HEK293 (cell line): ENCODE measurements around the gene KCNIP4.

ENCODE experiments used
- CTCF ChIA-PET: fragments of 350-600 bp; formaldehyde crosslinking; extraction: SDS; loops from one replicate; lab custom pipeline; 2021; ENCODE audit warnings: antibody characterized with exemption; lab: Yijun Ruan, JAX
- POLR2A ChIA-PET: fragments of 300-600 bp; formaldehyde crosslinking; extraction: SDS; loops from one replicate; lab custom pipeline; 2020; ENCODE audit warnings: antibody characterized with exemption, inconsistent platforms; lab: Yijun Ruan, JAX
- H3K27ac ChIP-seq: fragments of 200-500 bp; sonication (Bioruptor generic); 2 replicates; pipeline ENCODE4 v1.5.1; 2014; ENCODE audit warnings: low read depth, low read length, control low read depth, inconsistent platforms; ENCODE audit errors: extremely low read depth
- H3K36me3 ChIP-seq, 2 experiments: fragments of 200-500 bp in 1 of 2; sonication (Bioruptor generic) in 1 of 2; 1 replicate in 1 of 2; 2 replicates in 1 of 2; pipeline ENCODE4 v1.5.1; 2014 to 2017; ENCODE audit warnings: inconsistent platforms in 2 of 2, low read length in 2 of 2; ENCODE audit not compliant: control insufficient read depth in 2 of 2, insufficient read depth in 1 of 2
- H3K4me1 ChIP-seq: fragments of 200-500 bp; sonication (Bioruptor generic); 2 replicates; pipeline ENCODE4 v1.5.1; 2014; ENCODE audit warnings: mild to moderate bottlenecking, low read length, inconsistent platforms; ENCODE audit not compliant: control insufficient read depth, insufficient read depth
- H3K4me3 ChIP-seq: 2 replicates; pipeline ENCODE4 v1.5.1; 2011; ENCODE audit warnings: low read depth, mild to moderate bottlenecking, control low read depth, low read length, moderate library complexity
- H3K9me3 ChIP-seq: fragments of 200-500 bp; sonication (Bioruptor generic); 2 replicates; pipeline ENCODE4 v1.5.1; 2014; ENCODE audit warnings: low read depth, low read length, inconsistent platforms; ENCODE audit not compliant: control insufficient read depth, insufficient read depth
- SP2 ChIP-seq: fragments of 450-650 bp; formaldehyde crosslinking; IDR thresholded peaks from 2 replicates; pipeline ENCODE4 v1.5.1; 2016; ENCODE audit warnings: missing biosample characterization, missing genetic modification characterization
- TCF7L2 ChIP-seq: IDR thresholded peaks from 2 replicates; pipeline ENCODE4 v1.6.1; 2011; ENCODE audit warnings: low read depth, mild to moderate bottlenecking, inconsistent platforms, low read length, moderate library complexity, borderline replicate concordance
- TRIM28 ChIP-seq: IDR thresholded peaks from 2 replicates; pipeline ENCODE4 v1.6.1; 2011; ENCODE audit warnings: low read length, control low read depth, borderline replicate concordance
- ZBTB17 ChIP-seq: fragments of 450-650 bp; formaldehyde crosslinking; IDR thresholded peaks from 2 replicates; pipeline ENCODE4 v1.5.1; 2016; ENCODE audit warnings: missing biosample characterization, missing genetic modification characterization
- ZNF214 ChIP-seq: fragments of 450-650 bp; formaldehyde crosslinking; IDR thresholded peaks from 2 replicates; pipeline ENCODE4 v1.5.1; 2017; ENCODE audit warnings: missing biosample characterization, mild to moderate bottlenecking, missing genetic modification characterization, borderline replicate concordance
- ZNF221 ChIP-seq: fragments of 450-650 bp; formaldehyde crosslinking; IDR thresholded peaks from 2 replicates; pipeline ENCODE4 v1.5.1; 2017; ENCODE audit warnings: missing biosample characterization, missing genetic modification characterization, borderline replicate concordance
- ZNF311 ChIP-seq: fragments of 450-650 bp; formaldehyde crosslinking; IDR thresholded peaks from 2 replicates; pipeline ENCODE4 v1.5.1; 2017; ENCODE audit warnings: missing biosample characterization, missing genetic modification characterization, borderline replicate concordance
- ZNF324 ChIP-seq: fragments of 450-650 bp; formaldehyde crosslinking; IDR thresholded peaks from 2 replicates; pipeline ENCODE4 v1.5.1; 2016; ENCODE audit warnings: missing biosample characterization, missing genetic modification characterization
- ZNF510 ChIP-seq: fragments of 450-650 bp; formaldehyde crosslinking; IDR thresholded peaks from 2 replicates; pipeline ENCODE4 v1.5.1; 2018; ENCODE audit warnings: mild to moderate bottlenecking, missing genetic modification characterization, missing biosample characterization; ENCODE audit not compliant: insufficient replicate concordance
- ZNF521 ChIP-seq: fragments of 450-650 bp; formaldehyde crosslinking; IDR thresholded peaks from 2 replicates; pipeline ENCODE4 v1.5.1; 2017; ENCODE audit warnings: missing biosample characterization, mild to moderate bottlenecking, missing genetic modification characterization
- ZNF610 ChIP-seq: fragments of 450-650 bp; formaldehyde crosslinking; IDR thresholded peaks from 2 replicates; pipeline ENCODE4 v1.5.1; 2016; ENCODE audit warnings: missing biosample characterization, missing genetic modification characterization, borderline replicate concordance
- ZNF626 ChIP-seq: fragments of 450-650 bp; sonication (Bioruptor Pico); formaldehyde crosslinking; IDR thresholded peaks from 2 replicates; pipeline ENCODE4 v1.5.1; 2018; ENCODE audit warnings: missing biosample characterization, missing genetic modification characterization, inconsistent platforms
- ZNF629 ChIP-seq: fragments of 450-650 bp; formaldehyde crosslinking; IDR thresholded peaks from 2 replicates; pipeline ENCODE4 v1.5.1; 2017; ENCODE audit warnings: missing biosample characterization, missing genetic modification characterization
- ZNF707 ChIP-seq: fragments of 450-650 bp; formaldehyde crosslinking; IDR thresholded peaks from 2 replicates; pipeline ENCODE4 v1.5.1; 2016; ENCODE audit warnings: missing biosample characterization, missing genetic modification characterization
- ZNF76 ChIP-seq: fragments of 450-650 bp; formaldehyde crosslinking; IDR thresholded peaks from 2 replicates; pipeline ENCODE4; 2016; ENCODE audit warnings: low read depth, missing biosample characterization, missing genetic modification characterization, borderline replicate concordance
- ZNF792 ChIP-seq: fragments of 450-650 bp; formaldehyde crosslinking; IDR thresholded peaks from 2 replicates; pipeline ENCODE4 v1.5.1; 2016; ENCODE audit warnings: missing biosample characterization, missing genetic modification characterization
- ZSCAN16 ChIP-seq: fragments of 450-650 bp; formaldehyde crosslinking; IDR thresholded peaks from 2 replicates; pipeline ENCODE4 v1.5.1; 2016; ENCODE audit warnings: missing biosample characterization, missing genetic modification characterization
- TF ChIP-seq, protein P1 (sequence below): fragments of 450-650 bp; formaldehyde crosslinking; IDR thresholded peaks from 2 replicates; pipeline ENCODE4 v1.5.1; 2016; ENCODE audit warnings: missing biosample characterization, missing genetic modification characterization
- TF ChIP-seq, protein P2 (sequence below): fragments of 450-650 bp; formaldehyde crosslinking; optimal IDR thresholded peaks from 2 replicates; pipeline ENCODE3; 2016; ENCODE audit warnings: missing biosample characterization, mild to moderate bottlenecking, missing genetic modification characterization
- TF ChIP-seq, protein P3 (sequence below): fragments of 450-650 bp; formaldehyde crosslinking; IDR thresholded peaks from 2 replicates; pipeline ENCODE4 v1.5.1; 2017; ENCODE audit warnings: missing biosample characterization, missing genetic modification characterization
- TF ChIP-seq, protein P4 (sequence below): fragments of 450-650 bp; formaldehyde crosslinking; IDR thresholded peaks from 2 replicates; pipeline ENCODE4; 2016; ENCODE audit warnings: missing biosample characterization, missing genetic modification characterization

Gene KCNIP4

DNA sequence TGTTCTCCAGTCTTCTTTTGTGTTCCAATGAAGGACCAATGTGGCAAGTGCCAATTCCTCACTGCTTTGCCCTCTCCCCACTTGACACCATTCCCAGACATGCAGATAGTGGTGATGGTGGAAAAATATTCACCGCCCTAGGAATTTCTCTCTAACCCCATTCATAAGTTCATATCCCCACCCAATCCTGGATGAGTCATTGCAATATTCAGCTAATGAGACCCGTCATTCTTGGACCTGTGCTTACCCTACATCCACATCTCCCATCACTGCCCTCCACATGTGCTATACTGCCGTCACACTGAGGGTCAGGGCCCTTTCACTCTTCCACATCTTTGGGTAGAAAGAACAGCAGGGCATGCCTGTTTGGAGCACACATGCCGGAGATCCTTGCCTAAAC, 199.2 kb downstream of the KCNIP4 start (continued):
- TF ChIP-seq, protein P1, sequence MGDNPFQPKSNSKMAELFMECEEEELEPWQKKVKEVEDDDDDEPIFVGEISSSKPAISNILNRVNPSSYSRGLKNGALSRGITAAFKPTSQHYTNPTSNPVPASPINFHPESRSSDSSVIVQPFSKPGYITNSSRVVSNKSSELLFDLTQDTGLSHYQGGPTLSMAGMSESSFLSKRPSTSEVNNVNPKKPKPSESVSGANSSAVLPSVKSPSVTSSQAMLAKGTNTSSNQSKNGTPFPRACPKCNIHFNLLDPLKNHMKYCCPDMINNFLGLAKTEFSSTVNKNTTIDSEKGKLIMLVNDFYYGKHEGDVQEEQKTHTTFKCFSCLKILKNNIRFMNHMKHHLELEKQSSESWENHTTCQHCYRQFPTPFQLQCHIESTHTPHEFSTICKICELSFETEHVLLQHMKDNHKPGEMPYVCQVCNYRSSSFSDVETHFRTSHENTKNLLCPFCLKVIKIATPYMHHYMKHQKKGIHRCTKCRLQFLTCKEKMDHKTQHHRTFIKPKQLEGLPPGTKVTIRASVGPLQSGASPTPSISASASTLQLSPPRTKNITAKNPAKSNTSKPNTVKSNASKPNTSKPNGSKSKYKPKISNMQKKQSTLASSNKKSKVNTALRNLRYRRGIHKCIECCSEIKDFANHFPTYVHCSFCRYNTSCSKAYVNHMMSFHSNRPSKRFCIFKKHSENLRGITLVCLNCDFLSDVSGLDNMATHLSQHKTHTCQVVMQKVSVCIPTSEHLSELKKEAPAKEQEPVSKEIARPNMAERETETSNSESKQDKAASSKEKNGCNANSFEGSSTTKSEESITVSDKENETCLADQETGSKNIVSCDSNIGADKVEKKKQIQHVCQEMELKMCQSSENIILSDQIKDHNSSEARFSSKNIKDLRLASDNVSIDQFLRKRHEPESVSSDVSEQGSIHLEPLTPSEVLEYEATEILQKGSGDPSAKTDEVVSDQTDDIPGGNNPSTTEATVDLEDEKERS = no peak
- TF ChIP-seq, protein P2, sequence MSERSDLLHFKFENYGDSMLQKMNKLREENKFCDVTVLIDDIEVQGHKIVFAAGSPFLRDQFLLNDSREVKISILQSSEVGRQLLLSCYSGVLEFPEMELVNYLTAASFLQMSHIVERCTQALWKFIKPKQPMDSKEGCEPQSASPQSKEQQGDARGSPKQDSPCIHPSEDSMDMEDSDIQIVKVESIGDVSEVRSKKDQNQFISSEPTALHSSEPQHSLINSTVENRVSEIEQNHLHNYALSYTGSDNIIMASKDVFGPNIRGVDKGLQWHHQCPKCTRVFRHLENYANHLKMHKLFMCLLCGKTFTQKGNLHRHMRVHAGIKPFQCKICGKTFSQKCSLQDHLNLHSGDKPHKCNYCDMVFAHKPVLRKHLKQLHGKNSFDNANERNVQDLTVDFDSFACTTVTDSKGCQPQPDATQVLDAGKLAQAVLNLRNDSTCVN (tag by site-specific recombination) = no peak
- TF ChIP-seq ZNF76 (tag by site-specific recombination) = no peak
- no peak for TF ChIP-seq ZNF521 (tag by site-specific recombination)
- TF ChIP-seq ZNF610 (tag by site-specific recombination) = no peak
- TF ChIP-seq TRIM28 = no peak
- no peak for TF ChIP-seq ZSCAN16 (tag by site-specific recombination)
- no peak for TF ChIP-seq ZNF221 (tag by site-specific recombination)
- no peak for TF ChIP-seq TCF7L2
- TF ChIP-seq, all 188 proteins: peak for 0

DNA sequence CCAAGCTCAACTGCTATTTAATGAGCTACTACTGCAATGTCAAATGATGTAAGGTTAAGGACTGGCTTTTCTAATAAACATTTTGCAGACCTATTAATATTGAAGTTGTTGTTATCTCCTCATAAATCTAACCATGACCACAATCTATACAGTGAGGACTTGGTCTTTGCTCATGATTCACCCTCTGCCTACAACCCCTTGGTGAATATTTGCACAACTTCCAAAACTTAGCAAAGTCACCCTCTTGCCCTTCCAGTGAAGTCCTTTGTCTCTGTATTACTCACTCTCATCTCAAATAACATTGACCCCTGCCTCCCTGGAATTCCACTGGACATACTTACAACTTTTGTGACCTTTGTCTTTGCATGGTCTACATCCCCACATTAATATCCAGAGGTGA, 204.5 kb downstream of the KCNIP4 start:
- Histone ChIP-seq H3K27ac (no peak overlapping the region), H3K4me1 (no peaks in the 10 kb centered on the region), H3K4me3 (no peak overlapping the region), H3K36me3 (no peaks in the 10 kb centered on the region), H3K9me3 (no peaks in the 10 kb centered on the region)
- no peak for TF ChIP-seq ZBTB17 (tag by site-specific recombination)
- TF ChIP-seq ZNF324 (tag by site-specific recombination) = no peak
- no peak for TF ChIP-seq ZNF707 (tag by site-specific recombination)
- no peak for TF ChIP-seq SP2 (tag by site-specific recombination)
- TF ChIP-seq, protein P3, sequence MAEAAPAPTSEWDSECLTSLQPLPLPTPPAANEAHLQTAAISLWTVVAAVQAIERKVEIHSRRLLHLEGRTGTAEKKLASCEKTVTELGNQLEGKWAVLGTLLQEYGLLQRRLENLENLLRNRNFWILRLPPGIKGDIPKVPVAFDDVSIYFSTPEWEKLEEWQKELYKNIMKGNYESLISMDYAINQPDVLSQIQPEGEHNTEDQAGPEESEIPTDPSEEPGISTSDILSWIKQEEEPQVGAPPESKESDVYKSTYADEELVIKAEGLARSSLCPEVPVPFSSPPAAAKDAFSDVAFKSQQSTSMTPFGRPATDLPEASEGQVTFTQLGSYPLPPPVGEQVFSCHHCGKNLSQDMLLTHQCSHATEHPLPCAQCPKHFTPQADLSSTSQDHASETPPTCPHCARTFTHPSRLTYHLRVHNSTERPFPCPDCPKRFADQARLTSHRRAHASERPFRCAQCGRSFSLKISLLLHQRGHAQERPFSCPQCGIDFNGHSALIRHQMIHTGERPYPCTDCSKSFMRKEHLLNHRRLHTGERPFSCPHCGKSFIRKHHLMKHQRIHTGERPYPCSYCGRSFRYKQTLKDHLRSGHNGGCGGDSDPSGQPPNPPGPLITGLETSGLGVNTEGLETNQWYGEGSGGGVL = no peak
- TF ChIP-seq ZNF76 (tag by site-specific recombination) = no peak
- no peak for TF ChIP-seq ZNF629
- ChIA-PET CTCF (no interaction called here), POLR2A (no interaction called here)

DNA sequence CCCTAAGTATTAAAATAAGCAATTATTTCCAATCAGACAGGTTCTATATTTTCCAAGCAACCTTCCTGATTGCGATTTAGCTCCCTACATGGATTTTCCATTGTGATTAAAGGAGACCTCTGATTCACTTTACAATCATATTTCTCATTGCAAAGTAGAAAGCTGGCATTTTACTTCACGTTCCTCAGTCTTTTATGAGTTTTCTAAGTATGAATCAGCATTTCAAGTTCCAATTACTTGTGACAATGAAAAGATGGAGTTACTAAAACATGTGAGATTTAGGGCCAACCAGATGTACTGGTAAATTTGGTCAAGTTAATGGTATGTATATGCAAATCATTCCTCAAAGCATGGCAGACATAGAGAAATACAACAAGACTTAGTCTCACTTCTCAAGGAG, 206.2 kb downstream of the KCNIP4 start:
- TF ChIP-seq ZNF510 (tag by site-specific recombination) = no peak
- TF ChIP-seq ZNF792 (tag by site-specific recombination) = no peak
- no peak for TF ChIP-seq ZNF626 (tag by site-specific recombination)
- TF ChIP-seq ZNF324 (tag by site-specific recombination) = no peak
- no peak for TF ChIP-seq ZNF214 (tag by site-specific recombination)
- TF ChIP-seq ZNF311 (tag by site-specific recombination) = no peak
- TF ChIP-seq, protein P4, sequence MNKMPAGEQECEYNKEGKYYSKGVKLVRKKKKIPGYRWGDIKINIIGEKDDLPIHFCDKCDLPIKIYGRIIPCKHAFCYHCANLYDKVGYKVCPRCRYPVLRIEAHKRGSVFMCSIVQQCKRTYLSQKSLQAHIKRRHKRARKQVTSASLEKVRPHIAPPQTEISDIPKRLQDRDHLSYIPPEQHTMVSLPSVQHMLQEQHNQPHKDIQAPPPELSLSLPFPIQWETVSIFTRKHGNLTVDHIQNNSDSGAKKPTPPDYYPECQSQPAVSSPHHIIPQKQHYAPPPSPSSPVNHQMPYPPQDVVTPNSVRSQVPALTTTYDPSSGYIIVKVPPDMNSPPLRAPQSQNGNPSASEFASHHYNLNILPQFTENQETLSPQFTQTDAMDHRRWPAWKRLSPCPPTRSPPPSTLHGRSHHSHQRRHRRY (tag by site-specific recombination) = no peak
- POLR2A ChIA-PET = no interaction called here
- no peaks in the 10 kb centered on the region for H3K4me1 ChIP-seq
- H3K9me3 ChIP-seq = no peaks in the 10 kb centered on the region
- no peak overlapping the region for H3K4me3 ChIP-seq
- no peak overlapping the region for H3K27ac ChIP-seq
- H3K36me3 ChIP-seq = no peaks in the 10 kb centered on the region
- CTCF ChIA-PET = no interaction called here
